HEK293 (cell line): ENCODE results near the gene ZNF329.
A peak's percentile ranks its signal among the peaks of the same experiment; 100 is the strongest.

Source experiments
- CTCF ChIA-PET: fragments of 350-600 bp; formaldehyde crosslinking; extraction: SDS; loops from one replicate; lab custom pipeline; 2021; ENCODE audit warnings: antibody characterized with exemption; lab: Yijun Ruan, JAX
- POLR2A ChIA-PET: fragments of 300-600 bp; formaldehyde crosslinking; extraction: SDS; loops from one replicate; lab custom pipeline; 2020; ENCODE audit warnings: antibody characterized with exemption, inconsistent platforms; lab: Yijun Ruan, JAX
- H3K27ac ChIP-seq: fragments of 200-500 bp; sonication (Bioruptor generic); 2 replicates; pipeline ENCODE4 v1.5.1; 2014; ENCODE audit warnings: low read depth, low read length, control low read depth, inconsistent platforms; ENCODE audit errors: extremely low read depth
- H3K36me3 ChIP-seq, 2 experiments: fragments of 200-500 bp in 1 of 2; sonication (Bioruptor generic) in 1 of 2; 1 replicate in 1 of 2; 2 replicates in 1 of 2; pipeline ENCODE4 v1.5.1; 2014 to 2017; ENCODE audit warnings: inconsistent platforms in 2 of 2, low read length in 2 of 2; ENCODE audit not compliant: control insufficient read depth in 2 of 2, insufficient read depth in 1 of 2
- H3K4me1 ChIP-seq: fragments of 200-500 bp; sonication (Bioruptor generic); 2 replicates; pipeline ENCODE4 v1.5.1; 2014; ENCODE audit warnings: mild to moderate bottlenecking, low read length, inconsistent platforms; ENCODE audit not compliant: control insufficient read depth, insufficient read depth
- H3K4me3 ChIP-seq: 2 replicates; pipeline ENCODE4 v1.5.1; 2011; ENCODE audit warnings: low read depth, mild to moderate bottlenecking, control low read depth, low read length, moderate library complexity
- H3K9me3 ChIP-seq: fragments of 200-500 bp; sonication (Bioruptor generic); 2 replicates; pipeline ENCODE4 v1.5.1; 2014; ENCODE audit warnings: low read depth, low read length, inconsistent platforms; ENCODE audit not compliant: control insufficient read depth, insufficient read depth
- BCL11A ChIP-seq: fragments of 450-650 bp; formaldehyde crosslinking; IDR thresholded peaks from 2 replicates; pipeline ENCODE4 v1.5.1; 2016; ENCODE audit warnings: low read depth, missing biosample characterization, missing genetic modification characterization
- KLF7 ChIP-seq: fragments of 450-650 bp; formaldehyde crosslinking; IDR thresholded peaks from 2 replicates; pipeline ENCODE4 v1.5.1; 2016; ENCODE audit warnings: missing biosample characterization, missing genetic modification characterization, borderline replicate concordance
- PRDM1 ChIP-seq: fragments of 450-650 bp; formaldehyde crosslinking; IDR thresholded peaks from 2 replicates; pipeline ENCODE4; 2016; ENCODE audit warnings: missing biosample characterization, missing genetic modification characterization
- YY2 ChIP-seq: fragments of 450-650 bp; formaldehyde crosslinking; IDR thresholded peaks from 2 replicates; pipeline ENCODE4 v1.5.1; 2016; ENCODE audit warnings: missing biosample characterization, missing genetic modification characterization
- ZBTB26 ChIP-seq: fragments of 450-650 bp; formaldehyde crosslinking; optimal IDR thresholded peaks from 2 replicates; pipeline ENCODE3; 2016; ENCODE audit warnings: missing biosample characterization, mild to moderate bottlenecking, missing genetic modification characterization
- ZNF138 ChIP-seq: fragments of 450-650 bp; formaldehyde crosslinking; IDR thresholded peaks from 2 replicates; pipeline ENCODE4 v1.5.1; 2016; ENCODE audit warnings: missing biosample characterization, missing genetic modification characterization, borderline replicate concordance
- ZNF214 ChIP-seq: fragments of 450-650 bp; formaldehyde crosslinking; IDR thresholded peaks from 2 replicates; pipeline ENCODE4 v1.5.1; 2017; ENCODE audit warnings: missing biosample characterization, mild to moderate bottlenecking, missing genetic modification characterization, borderline replicate concordance
- ZNF324 ChIP-seq: fragments of 450-650 bp; formaldehyde crosslinking; IDR thresholded peaks from 2 replicates; pipeline ENCODE4 v1.5.1; 2016; ENCODE audit warnings: missing biosample characterization, missing genetic modification characterization
- ZNF404 ChIP-seq: fragments of 450-650 bp; formaldehyde crosslinking; IDR thresholded peaks from 2 replicates; pipeline ENCODE4 v1.5.1; 2017; ENCODE audit warnings: missing biosample characterization, missing genetic modification characterization
- ZNF521 ChIP-seq: fragments of 450-650 bp; formaldehyde crosslinking; IDR thresholded peaks from 2 replicates; pipeline ENCODE4 v1.5.1; 2017; ENCODE audit warnings: missing biosample characterization, mild to moderate bottlenecking, missing genetic modification characterization
- ZNF560 ChIP-seq: fragments of 450-650 bp; formaldehyde crosslinking; IDR thresholded peaks from 2 replicates; pipeline ENCODE4 v1.5.1; 2017; ENCODE audit warnings: missing biosample characterization, missing genetic modification characterization, borderline replicate concordance
- ZNF692 ChIP-seq: fragments of 450-650 bp; formaldehyde crosslinking; IDR thresholded peaks from 2 replicates; pipeline ENCODE4 v1.5.1; 2016; ENCODE audit warnings: missing biosample characterization, missing genetic modification characterization
- ZNF777 ChIP-seq: fragments of 450-650 bp; formaldehyde crosslinking; IDR thresholded peaks from 2 replicates; pipeline ENCODE4 v1.5.1; 2017; ENCODE audit warnings: missing biosample characterization, missing genetic modification characterization, borderline replicate concordance
- ZNF843 ChIP-seq: fragments of 450-650 bp; formaldehyde crosslinking; IDR thresholded peaks from 2 replicates; pipeline ENCODE4 v1.5.1; 2016; ENCODE audit warnings: missing biosample characterization, missing genetic modification characterization
- TF ChIP-seq, protein P1 (sequence below): fragments of 450-650 bp; formaldehyde crosslinking; IDR thresholded peaks from 2 replicates; pipeline ENCODE4 v1.5.1; 2017; ENCODE audit warnings: missing biosample characterization, missing genetic modification characterization
- TF ChIP-seq, protein P2 (sequence below): fragments of 450-650 bp; formaldehyde crosslinking; IDR thresholded peaks from 2 replicates; pipeline ENCODE4 v1.5.1; 2016; ENCODE audit warnings: missing biosample characterization, missing genetic modification characterization
- TF ChIP-seq, protein P3 (sequence below): fragments of 450-650 bp; formaldehyde crosslinking; IDR thresholded peaks from 2 replicates; pipeline ENCODE4 v1.5.1; 2017; ENCODE audit warnings: missing biosample characterization, mild to moderate bottlenecking, missing genetic modification characterization, moderate library complexity

The ZNF329 gene

GRCh38 chr19:58096884-58097283 is 53.7 kb downstream of the ZNF329 start (continued):
- TF ChIP-seq ZBTB26 (tag by site-specific recombination), result no peak
- no peak for TF ChIP-seq ZNF214 (tag by site-specific recombination)
- no peak for TF ChIP-seq BCL11A (tag by site-specific recombination)
- no peak for TF ChIP-seq KLF7
- TF ChIP-seq ZNF324 (tag by site-specific recombination), result no peak
- TF ChIP-seq, protein P1, sequence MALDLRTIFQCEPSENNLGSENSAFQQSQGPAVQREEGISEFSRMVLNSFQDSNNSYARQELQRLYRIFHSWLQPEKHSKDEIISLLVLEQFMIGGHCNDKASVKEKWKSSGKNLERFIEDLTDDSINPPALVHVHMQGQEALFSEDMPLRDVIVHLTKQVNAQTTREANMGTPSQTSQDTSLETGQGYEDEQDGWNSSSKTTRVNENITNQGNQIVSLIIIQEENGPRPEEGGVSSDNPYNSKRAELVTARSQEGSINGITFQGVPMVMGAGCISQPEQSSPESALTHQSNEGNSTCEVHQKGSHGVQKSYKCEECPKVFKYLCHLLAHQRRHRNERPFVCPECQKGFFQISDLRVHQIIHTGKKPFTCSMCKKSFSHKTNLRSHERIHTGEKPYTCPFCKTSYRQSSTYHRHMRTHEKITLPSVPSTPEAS (tag by site-specific recombination), result no peak
- no peak for TF ChIP-seq ZNF843 (tag by site-specific recombination)
- TF ChIP-seq ZNF777, result no peak
- TF ChIP-seq ZNF138 (tag by site-specific recombination), result no peak
- TF ChIP-seq ZNF560 (tag by site-specific recombination), result 0 out of 2 replicates have a peak, but pooled peaks have one; percentile 17
- no peak for TF ChIP-seq ZNF404 (tag by site-specific recombination)
- TF ChIP-seq ZNF692 (tag by site-specific recombination), result no peak
- no peak for TF ChIP-seq ZNF521
- no peak for TF ChIP-seq YY2 (tag by site-specific recombination)
- 0 out of 2 replicates have a peak, but pooled peaks have one; percentile 24 for TF ChIP-seq PRDM1 (tag by site-specific recombination)
- TF ChIP-seq, protein P2, sequence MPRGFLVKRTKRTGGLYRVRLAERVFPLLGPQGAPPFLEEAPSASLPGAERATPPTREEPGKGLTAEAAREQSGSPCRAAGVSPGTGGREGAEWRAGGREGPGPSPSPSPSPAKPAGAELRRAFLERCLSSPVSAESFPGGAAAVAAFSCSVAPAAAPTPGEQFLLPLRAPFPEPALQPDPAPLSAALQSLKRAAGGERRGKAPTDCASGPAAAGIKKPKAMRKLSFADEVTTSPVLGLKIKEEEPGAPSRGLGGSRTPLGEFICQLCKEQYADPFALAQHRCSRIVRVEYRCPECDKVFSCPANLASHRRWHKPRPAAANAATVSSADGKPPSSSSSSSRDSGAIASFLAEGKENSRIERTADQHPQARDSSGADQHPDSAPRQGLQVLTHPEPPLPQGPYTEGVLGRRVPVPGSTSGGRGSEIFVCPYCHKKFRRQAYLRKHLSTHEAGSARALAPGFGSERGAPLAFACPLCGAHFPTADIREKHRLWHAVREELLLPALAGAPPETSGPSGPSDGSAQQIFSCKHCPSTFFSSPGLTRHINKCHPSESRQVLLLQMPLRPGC, result no peak
- TF ChIP-seq, all 188 proteins: peak for 5

DNA sequence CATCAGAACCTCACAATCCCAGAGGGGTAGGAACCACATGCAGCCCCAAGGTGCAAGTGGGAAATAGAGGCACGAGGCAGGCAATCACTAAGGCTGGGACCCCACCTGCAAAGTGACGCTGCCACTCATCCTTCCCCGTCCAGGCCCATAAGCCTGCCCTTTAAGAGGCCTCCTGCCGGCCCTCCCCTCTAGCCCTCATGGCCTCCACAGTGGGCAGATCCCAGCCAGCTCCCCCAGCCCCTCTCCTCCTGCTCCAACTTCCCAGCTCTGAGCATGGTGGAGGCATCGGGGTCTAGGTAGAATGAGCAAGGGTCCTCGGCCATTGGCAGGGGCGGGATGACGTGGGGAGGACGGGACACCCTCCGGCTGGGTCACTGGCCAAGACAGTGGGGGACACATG is 55.3 kb downstream of the ZNF329 start:
- H3K9me3 ChIP-seq, result peaks cover 6% of the 10 kb centered on the region
- POLR2A ChIA-PET, result interaction anchor here (0.7 to 1.2 kb wide), 3 partner anchors 18 to 93 kb away, joined by 4 to 11 read pairs (median 4); partner anchors contain the start of gene ZNF606

More for the DNA sequence above, 55.3 kb downstream of the ZNF329 start:
- Histone ChIP-seq H3K4me1 (no peaks in the 10 kb centered on the region), H3K27ac (no peak overlapping the region), H3K36me3 (peaks cover 0 to 29% of the 10 kb centered on the region in 2 experiments; a peak in 2 of 3 replicates)
- TF ChIP-seq, protein P3, sequence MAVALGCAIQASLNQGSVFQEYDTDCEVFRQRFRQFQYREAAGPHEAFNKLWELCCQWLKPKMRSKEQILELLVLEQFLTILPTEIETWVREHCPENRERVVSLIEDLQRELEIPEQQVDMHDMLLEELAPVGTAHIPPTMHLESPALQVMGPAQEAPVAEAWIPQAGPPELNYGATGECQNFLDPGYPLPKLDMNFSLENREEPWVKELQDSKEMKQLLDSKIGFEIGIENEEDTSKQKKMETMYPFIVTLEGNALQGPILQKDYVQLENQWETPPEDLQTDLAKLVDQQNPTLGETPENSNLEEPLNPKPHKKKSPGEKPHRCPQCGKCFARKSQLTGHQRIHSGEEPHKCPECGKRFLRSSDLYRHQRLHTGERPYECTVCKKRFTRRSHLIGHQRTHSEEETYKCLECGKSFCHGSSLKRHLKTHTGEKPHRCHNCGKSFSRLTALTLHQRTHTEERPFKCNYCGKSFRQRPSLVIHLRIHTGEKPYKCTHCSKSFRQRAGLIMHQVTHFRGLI (tag by site-specific recombination), result no peak
- TF ChIP-seq, all 188 proteins: peak for 0
- CTCF ChIA-PET, result interaction anchor here (0.7 to 1.1 kb wide), 2 partner anchors 10 to 910 kb away, joined by 3 read pairs; no protein-coding TSS in a partner anchor
- no peak overlapping the region for H3K4me3 ChIP-seq
